A673 (cell line): ENCODE results near the gene VENTX.

Source experiments
- CTCF ChIP-seq: fragments of 300-800, 200-600 bp; sonication (generic); conservative IDR thresholded peaks from 2 replicates; pipeline ENCODE4 v1.5.1; 2017; ENCODE audit warnings: low read depth, mild to moderate bottlenecking, antibody characterized with exemption, low read length, moderate library complexity, mixed read lengths
- EZH2 ChIP-seq: fragments of 200-600 bp; sonication (generic); IDR thresholded peaks from 2 replicates; pipeline ENCODE4 v1.6.1; 2017; ENCODE audit warnings: borderline replicate concordance, low read depth, mild to moderate bottlenecking, mixed read lengths, antibody characterized with exemption, low read length; ENCODE audit not compliant: poor library complexity, severe bottlenecking

GRCh38 chr10:133272964-133273420 is 35.3 kb downstream of the VENTX start:
- TF ChIP-seq EZH2 (no peak), CTCF (no peak)
